IMR-90 (cell line): ENCODE measurements around the gene EEF1E1. TPM values are rescaled to one million over a fixed set of nuclear protein-coding genes. Genes with fewer than 3 reads are reported as not detected.

Experiments used
- ATAC-seq: fragments of 200-7000 bp; cut with Tn5 transposase; 2 replicates; pipeline ENCODE4 v1.9.1; 2020; ENCODE audit warnings: low read depth, mild to moderate bottlenecking, moderate library complexity
- BruUV-seq: library from RNA; stranded (reverse); fragments of 400-500 nt; replicated peaks from 2 replicates; lab custom pipeline; 2021; lab: Mats Ljungman, UMichigan
- CTCF ChIA-PET: fragments of 300-600 bp; formaldehyde crosslinking; extraction: SDS; loops from one replicate; lab custom pipeline; 2021; ENCODE audit warnings: antibody characterized with exemption; lab: Yijun Ruan, JAX
- POLR2A ChIA-PET: fragments of 300-600 bp; sonication (Branson Sonifier 250); formaldehyde crosslinking; loops from one replicate; lab custom pipeline; 2022; ENCODE audit warnings: antibody characterized with exemption; ENCODE audit not compliant: unreplicated experiment; lab: Charles Lee
- DNase-seq: peaks from one replicate; pipeline ENCODE4 v3.0.0; 2013
- H2AFZ ChIP-seq: replicated peaks from 2 replicates; pipeline ENCODE3; 2013; ENCODE audit warnings: low read length, mild to moderate bottlenecking; ENCODE audit not compliant: poor library complexity
- H2AK5ac ChIP-seq: 2 replicates; pipeline ENCODE4 v1.6.1; 2013; ENCODE audit warnings: low read depth, low read length, inconsistent platforms
- H2AK9ac ChIP-seq: replicated peaks from 2 replicates; pipeline ENCODE3; 2013; ENCODE audit warnings: mild to moderate bottlenecking, low read depth, low read length, moderate library complexity; ENCODE audit not compliant: poor library complexity
- H2BK120ac ChIP-seq: 2 replicates; pipeline ENCODE4 v1.6.1; 2013; ENCODE audit warnings: low read depth, low read length, inconsistent platforms
- H2BK15ac ChIP-seq: 3 replicates; pipeline ENCODE4 v1.6.1; 2013; ENCODE audit warnings: low read depth, low read length, inconsistent platforms
- H2BK20ac ChIP-seq: 2 replicates; pipeline ENCODE4 v1.6.1; 2013; ENCODE audit warnings: low read depth, mild to moderate bottlenecking, inconsistent platforms, low read length, moderate library complexity
- H2BK5ac ChIP-seq: 2 replicates; pipeline ENCODE4 v1.6.1; 2013; ENCODE audit warnings: mild to moderate bottlenecking, low read depth, low read length, inconsistent platforms; ENCODE audit not compliant: poor library complexity, severe bottlenecking
- H3K14ac ChIP-seq: replicated peaks from 2 replicates; pipeline ENCODE4 v1.6.1; 2013; ENCODE audit warnings: low read depth, low read length, inconsistent platforms
- H3K18ac ChIP-seq: 2 replicates; pipeline ENCODE4 v1.6.1; 2013; ENCODE audit warnings: low read depth, low read length, control low read depth
- H3K23ac ChIP-seq: 2 replicates; pipeline ENCODE4 v1.6.1; 2013; ENCODE audit warnings: low read depth, low read length, inconsistent platforms
- H3K27ac ChIP-seq: 2 replicates; pipeline ENCODE4 v1.5.1; 2013; ENCODE audit warnings: mild to moderate bottlenecking, control low read depth, low read length; ENCODE audit not compliant: insufficient read depth
- H3K27me3 ChIP-seq: 2 replicates; pipeline ENCODE4 v1.6.1; 2013; ENCODE audit warnings: low read length; ENCODE audit not compliant: control insufficient read depth, insufficient read depth
- H3K36me3 ChIP-seq: 2 replicates; pipeline ENCODE4 v1.6.1; 2013; ENCODE audit warnings: low read length, mixed read lengths; ENCODE audit not compliant: control insufficient read depth, insufficient read depth
- H3K4ac ChIP-seq: 2 replicates; pipeline ENCODE4 v1.6.1; 2013; ENCODE audit warnings: low read depth, low read length, inconsistent platforms
- H3K4me1 ChIP-seq: 2 replicates; pipeline ENCODE4 v1.6.1; 2013; ENCODE audit warnings: low read length, mixed read lengths; ENCODE audit not compliant: control insufficient read depth, insufficient read depth
- H3K4me2 ChIP-seq: 2 replicates; pipeline ENCODE4 v1.6.1; 2013; ENCODE audit warnings: low read depth, mild to moderate bottlenecking, control low read depth, low read length, moderate library complexity
- H3K4me3 ChIP-seq: 2 replicates; pipeline ENCODE4 v1.5.1; 2013; ENCODE audit warnings: low read depth, mild to moderate bottlenecking, control low read depth, low read length, moderate library complexity; ENCODE audit not compliant: insufficient read depth
- H3K56ac ChIP-seq: 2 replicates; pipeline ENCODE4 v1.6.1; 2013; ENCODE audit warnings: low read length, inconsistent platforms; ENCODE audit not compliant: insufficient read depth; ENCODE audit errors: extremely low read depth
- H3K79me1 ChIP-seq, 2 experiments: 2 replicates each; pipeline ENCODE4 v1.6.1; 2013; ENCODE audit warnings: low read length in 2 of 2, inconsistent platforms in 1 of 2, low read depth in 1 of 2
- H3K9ac ChIP-seq: 2 replicates; pipeline ENCODE4 v1.6.1; 2013; ENCODE audit warnings: low read depth, low read length, control low read depth
- H3K9me1 ChIP-seq: 2 replicates; pipeline ENCODE4 v1.6.1; 2013; ENCODE audit warnings: low read length, inconsistent platforms; ENCODE audit not compliant: insufficient read depth
- H3K9me3 ChIP-seq: 2 replicates; pipeline ENCODE4 v1.6.1; 2013; ENCODE audit warnings: low read length; ENCODE audit not compliant: control insufficient read depth, insufficient read depth
- H4K20me1 ChIP-seq: 2 replicates; pipeline ENCODE4 v1.6.1; 2013; ENCODE audit warnings: low read length, inconsistent platforms; ENCODE audit not compliant: insufficient read depth
- H4K5ac ChIP-seq: 2 replicates; pipeline ENCODE4 v1.6.1; 2013; ENCODE audit warnings: mild to moderate bottlenecking, low read depth, low read length, control low read depth
- H4K8ac ChIP-seq, 2 experiments: 2 replicates each; pipeline ENCODE4 v1.6.1; 2013; ENCODE audit warnings: low read depth in 2 of 2, low read length in 2 of 2, control low read depth in 1 of 2, inconsistent platforms in 1 of 2
- H4K91ac ChIP-seq: 2 replicates; pipeline ENCODE4 v1.6.1; 2013; ENCODE audit warnings: low read depth, low read length, inconsistent platforms; ENCODE audit not compliant: insufficient read depth
- BHLHE40 ChIP-seq: fragments of 150-350 bp; IDR thresholded peaks from 2 replicates; pipeline ENCODE4 v1.6.1; 2016; ENCODE audit warnings: mild to moderate bottlenecking, low read depth, low read length
- CEBPB ChIP-seq: IDR thresholded peaks from 2 replicates; pipeline ENCODE4 v1.6.1; 2012; ENCODE audit warnings: low read depth, low read length, improper control_type of control experiment
- CHD1 ChIP-seq: IDR thresholded peaks from 2 replicates; pipeline ENCODE4 v1.6.1; 2012; ENCODE audit warnings: low read depth, low read length, improper control_type of control experiment
- CTCF ChIP-seq: conservative IDR thresholded peaks from 2 replicates; pipeline ENCODE4 v1.5.1; 2012; ENCODE audit warnings: mild to moderate bottlenecking, low read depth, low read length, improper control_type of control experiment
- ELK1 ChIP-seq: fragments of 150-350 bp; IDR thresholded peaks from 2 replicates; pipeline ENCODE4 v1.6.1; 2016; ENCODE audit warnings: low read depth, mild to moderate bottlenecking, low read length, moderate library complexity, borderline replicate concordance
- FOS ChIP-seq: fragments of 150-350 bp; IDR thresholded peaks from 2 replicates; pipeline ENCODE4 v1.6.1; 2016; ENCODE audit warnings: low read depth, low read length
- MAFK ChIP-seq: IDR thresholded peaks from 2 replicates; pipeline ENCODE4 v1.6.1; 2012; ENCODE audit warnings: low read depth, low read length, improper control_type of control experiment
- MAZ ChIP-seq: IDR thresholded peaks from 2 replicates; pipeline ENCODE4 v1.6.1; 2012; ENCODE audit warnings: low read depth, mild to moderate bottlenecking, low read length, improper control_type of control experiment, moderate library complexity, borderline replicate concordance
- MXI1 ChIP-seq: IDR thresholded peaks from 2 replicates; pipeline ENCODE4 v1.6.1; 2012; ENCODE audit warnings: low read depth, mild to moderate bottlenecking, low read length, moderate library complexity, borderline replicate concordance
- NFE2L2 ChIP-seq: fragments of 150-350 bp; IDR thresholded peaks from 2 replicates; pipeline ENCODE4 v1.6.1; 2016; ENCODE audit warnings: low read depth, mild to moderate bottlenecking, low read length
- POLR2A ChIP-seq: IDR thresholded peaks from 2 replicates; pipeline ENCODE4 v1.6.1; 2012; ENCODE audit warnings: mild to moderate bottlenecking, low read depth, low read length
- RAD21 ChIP-seq: IDR thresholded peaks from 2 replicates; pipeline ENCODE4 v1.6.1; 2012; ENCODE audit warnings: low read length, improper control_type of control experiment
- RCOR1 ChIP-seq: IDR thresholded peaks from 2 replicates; pipeline ENCODE4 v1.6.1; 2012; ENCODE audit warnings: mild to moderate bottlenecking, low read length, improper control_type of control experiment; ENCODE audit not compliant: insufficient replicate concordance
- RFX5 ChIP-seq: IDR thresholded peaks from 2 replicates; pipeline ENCODE4 v1.8.0; 2012; ENCODE audit warnings: low read depth, mild to moderate bottlenecking, low read length, moderate library complexity
- SMC3 ChIP-seq: fragments of 150-350 bp; IDR thresholded peaks from 2 replicates; pipeline ENCODE4 v1.6.1; 2016; ENCODE audit warnings: low read depth, mild to moderate bottlenecking, antibody characterized with exemption, low read length, moderate library complexity
- USF2 ChIP-seq: fragments of 150-350 bp; IDR thresholded peaks from 2 replicates; pipeline ENCODE4 v1.6.1; 2017; ENCODE audit warnings: mild to moderate bottlenecking, antibody characterized with exemption, low read length, low read depth
- WGBS, 2 experiments: methylation state at CpG; one replicate each; pipeline versions ENCODE4 v1.1.5 to v1.1.7; 2013; ENCODE audit warnings: missing lambda C conversion rate in 2 of 2; ENCODE audit not compliant: insufficient read length in 1 of 2; ENCODE audit errors: extremely low coverage in 2 of 2; 5-methylcytosine and 5-hydroxymethylcytosine counted together
- dilution Hi-C: fragments of 300-500 bp; cut with HindIII; formaldehyde crosslinking; loops from one replicate; pipeline ENCODE4 v1.14.3; 2018; ENCODE audit warnings: low sequenced_read_pairs; ENCODE audit not compliant: unreplicated experiment
- in situ Hi-C: fragments of 300-500 bp; cut with MboI; formaldehyde crosslinking; loops from 3 replicates; pipeline ENCODE4 v1.14.3; 2019; ENCODE audit warnings: low sequenced_read_pairs, inconsistent platforms, mixed read lengths
- intact Hi-C: fragments of 100-400 bp; cut with micrococcal nuclease; formaldehyde crosslinking; loops from 2 replicates; pipeline ENCODE4 v1.10.0; 2022
- polyA plus RNA-seq, 3 experiments: library from polyadenylated mRNA; depleted of rRNA; stranded (reverse); fragments of >200 nt; gene quantifications; 2 replicates each; pipeline ENCODE4 v1.2.3, GENCODE V29; 2012; ENCODE audit warnings: low replicate concordance in 1 of 3
- total RNA-seq: library from RNA; depleted of rRNA; stranded (reverse); fragments of >200 nt; gene quantifications from 2 replicates; pipeline ENCODE4 v1.2.3, GENCODE V29; 2012

EEF1E1 gene
- total and polyA plus RNA-seq, 2 of the 4 experiments (the other 2 are of a cell fraction), result 65.8 to 68.6 TPM

GRCh38 chr6:8069151-8069550 is 33.2 kb downstream of the EEF1E1 start:
- in situ Hi-C loops, result loop anchor here (25.0 kb wide), 1 partner anchor 782 kb away; no protein-coding TSS in a partner anchor
- H2AK5ac ChIP-seq, result no peak overlapping the region
- H2AFZ ChIP-seq, result no peak overlapping the region
- H4K5ac ChIP-seq, result no peak overlapping the region
- H3K4me2 ChIP-seq, result no peak overlapping the region
- no peak overlapping the region for H3K4me3 ChIP-seq
- no peaks in the 10 kb centered on the region for H4K20me1 ChIP-seq
- no peak overlapping the region for H3K27ac ChIP-seq
- H3K4ac ChIP-seq, result no peak overlapping the region
- CTCF ChIA-PET, result no interaction called here
- no peak overlapping the region for H2BK20ac ChIP-seq
- BruUV-seq, result no TSS peak
- H4K91ac ChIP-seq, result no peak overlapping the region
- no peak overlapping the region for H3K9ac ChIP-seq
- H3K23ac ChIP-seq, result no peak overlapping the region
- no peak overlapping the region for H2BK5ac ChIP-seq
- TF ChIP-seq CHD1, result no peak
- no peak for TF ChIP-seq ELK1
- no peak for TF ChIP-seq POLR2A
- no peak for TF ChIP-seq BHLHE40
- no peak for TF ChIP-seq MAFK
- TF ChIP-seq USF2, result no peak
- TF ChIP-seq MXI1, result no peak
- TF ChIP-seq CTCF, result no peak
- no peak for TF ChIP-seq NFE2L2
- TF ChIP-seq RFX5, result no peak
- no peak for TF ChIP-seq CEBPB
- TF ChIP-seq RAD21, result no peak
- TF ChIP-seq RCOR1, result no peak
- no peak for TF ChIP-seq FOS
- TF ChIP-seq SMC3, result no peak
- TF ChIP-seq MAZ, result no peak
- no peak overlapping the region for H2BK15ac ChIP-seq
- H2AK9ac ChIP-seq, result no peak overlapping the region
- intact Hi-C loops, result no loop called here
- H2BK120ac ChIP-seq, result no peak overlapping the region
- peaks cover 0 to under 1% of the 10 kb centered on the region in 2 experiments; a peak in 1 of 4 replicates for H3K79me1 ChIP-seq
- ATAC-seq (no peak), DNase-seq (no peak)
- POLR2A ChIA-PET, result no interaction called here
- H3K14ac ChIP-seq, result no peak overlapping the region
- no peaks in the 10 kb centered on the region; the same call in 1 of the 2 replicates for H3K9me1 ChIP-seq
- no peaks in the 10 kb centered on the region for H3K27me3 ChIP-seq
- no peak overlapping the region for H4K8ac ChIP-seq
- WGBS, 2 experiments, result no CpG with 5 or more reads among the region's 4 CpGs
- dilution Hi-C loops, result no loop called here
- H3K4me1 ChIP-seq, result no peaks in the 10 kb centered on the region
- H3K9me3 ChIP-seq, result no peaks in the 10 kb centered on the region
- H3K18ac ChIP-seq, result no peak overlapping the region
- no peak overlapping the region for H3K56ac ChIP-seq
- H3K36me3 ChIP-seq, result no peaks in the 10 kb centered on the region
